KBM-7 (cell line): ENCODE measurements around the gene SEPTIN14.
"Not testable (repeated sequence)": the region's sequence is repeated elsewhere in the genome, so short reads cannot be mapped to it uniquely, and the experiment has no call there.

Experiments
- DNase-seq: peaks from one replicate; pipeline ENCODE4 v3.0.0-alpha.2; 2015
- in situ Hi-C: fragments of 300-500 bp; cut with MboI; formaldehyde crosslinking; loops from 2 replicates; pipeline ENCODE4 v1.14.3; 2020; ENCODE audit warnings: low sequenced_read_pairs, low pct_unique_long_range_greater_than_20kb, mixed read lengths

SEPTIN14 gene

GRCh38 chr7:55862652-55863051, at the start of gene SEPTIN14:
SEPTIN14 (minus strand) TSS chr7:55862752; CDS start chr7:55861996, 756 bp downstream.
- DNase-seq, in situ Hi-C loops: not testable (repeated sequence)

- in situ Hi-C loops = no loop called here
- DNase-seq = no peak
Observed at GRCh38 chr7:55903985-55904759, 41.6 kb upstream of the SEPTIN14 start.

- DNase-seq, in situ Hi-C loops: not testable (repeated sequence)
Observed at GRCh38 chr7:55901059-55901458, 38.5 kb upstream of the SEPTIN14 start.

GRCh38 chr7:55898287-55898686, 35.7 kb upstream of the SEPTIN14 start:
- in situ Hi-C loops = no loop called here
- DNase-seq = peak; percentile 14

- DNase-seq = no peak
- in situ Hi-C loops = no loop called here
Observed at GRCh38 chr7:55895021-55895420, 32.5 kb upstream of the SEPTIN14 start.

GRCh38 chr7:55893940-55894339, 31.4 kb upstream of the SEPTIN14 start:
- in situ Hi-C loops = no loop called here
- DNase-seq = no peak

- in situ Hi-C loops = not testable (repeated sequence)
Observed at GRCh38 chr7:55888378-55888777, 25.8 kb upstream of the SEPTIN14 start.

GRCh38 chr7:55887821-55888247, 25.3 kb upstream of the SEPTIN14 start:
- DNase-seq = peak; percentile 12
- in situ Hi-C loops = no loop called here

More at GRCh38 chr7:55888378-55888777, 25.8 kb upstream of the SEPTIN14 start:
- not testable (repeated sequence) for DNase-seq

- DNase-seq = no peak
- in situ Hi-C loops = no loop called here
Observed at GRCh38 chr7:55884321-55884720, 21.8 kb upstream of the SEPTIN14 start.

- in situ Hi-C loops = no loop called here
Observed at GRCh38 chr7:55878691-55879090, 16.1 kb upstream of the SEPTIN14 start.

GRCh38 chr7:55877308-55877707, 14.8 kb upstream of the SEPTIN14 start:
- in situ Hi-C loops = no loop called here
- no peak for DNase-seq

More at GRCh38 chr7:55878691-55879090, 16.1 kb upstream of the SEPTIN14 start:
- no peak for DNase-seq

GRCh38 chr7:55873765-55874164, 11.2 kb upstream of the SEPTIN14 start:
- in situ Hi-C loops = no loop called here
- no peak for DNase-seq

GRCh38 chr7:55871932-55872485, 9.5 kb upstream of the SEPTIN14 start:
- in situ Hi-C loops = no loop called here
- no peak for DNase-seq

GRCh38 chr7:55868989-55869388, 6.4 kb upstream of the SEPTIN14 start:
- in situ Hi-C loops, DNase-seq: not testable (repeated sequence)

- in situ Hi-C loops, DNase-seq: not testable (repeated sequence)
Observed at GRCh38 chr7:55845164-55845563, 17.4 kb downstream of the SEPTIN14 start.

- in situ Hi-C loops = no loop called here
- no peak for DNase-seq
Observed at GRCh38 chr7:55838595-55838994, 24.0 kb downstream of the SEPTIN14 start.

- in situ Hi-C loops = no loop called here
- DNase-seq = no peak
Observed at GRCh38 chr7:55827577-55827976, 35.0 kb downstream of the SEPTIN14 start.

- DNase-seq = no peak
- in situ Hi-C loops = no loop called here
Observed at GRCh38 chr7:55818686-55819085, 43.9 kb downstream of the SEPTIN14 start.

GRCh38 chr7:55797260-55797659, 65.3 kb downstream of the SEPTIN14 start:
- DNase-seq, in situ Hi-C loops: not testable (repeated sequence)

- in situ Hi-C loops = no loop called here
- no peak for DNase-seq
Observed at GRCh38 chr7:55794527-55794926, 68.0 kb downstream of the SEPTIN14 start.
